Ishikawa (cell line): ENCODE data around the gene KRT14.

Source experiments
- CEBPB ChIP-seq: IDR thresholded peaks from 2 replicates; pipeline ENCODE4 v1.6.1; 2012
- CREB1 ChIP-seq: IDR thresholded peaks from 2 replicates; pipeline ENCODE4 v1.6.1; 2012; ENCODE audit warnings: low read depth
- EGR1 ChIP-seq: IDR thresholded peaks from 2 replicates; pipeline ENCODE4 v1.6.1; 2012
- EP300 ChIP-seq: IDR thresholded peaks from 2 replicates; pipeline ENCODE4 v1.6.1; 2012; ENCODE audit warnings: borderline replicate concordance
- FOXM1 ChIP-seq: IDR thresholded peaks from 2 replicates; pipeline ENCODE4 v1.6.1; 2012; ENCODE audit warnings: low read depth, borderline replicate concordance
- RAD21 ChIP-seq: IDR thresholded peaks from 2 replicates; pipeline ENCODE4 v1.6.1; 2012; ENCODE audit warnings: low read depth
- TAF1 ChIP-seq: IDR thresholded peaks from 2 replicates; pipeline ENCODE4 v1.6.1; 2012; ENCODE audit warnings: low read depth, mild to moderate bottlenecking
- TCF12 ChIP-seq: IDR thresholded peaks from 2 replicates; pipeline ENCODE4 v1.6.1; 2012; ENCODE audit warnings: low read depth
- TEAD4 ChIP-seq: IDR thresholded peaks from 2 replicates; pipeline ENCODE4 v1.6.1; 2012
- USF1 ChIP-seq: IDR thresholded peaks from 2 replicates; pipeline ENCODE4 v1.6.1; 2012
- YY1 ChIP-seq: IDR thresholded peaks from 2 replicates; pipeline ENCODE4 v1.6.1; 2012; ENCODE audit warnings: low read depth
- ZBTB7A ChIP-seq: IDR thresholded peaks from 2 replicates; pipeline ENCODE4 v1.6.1; 2012; ENCODE audit warnings: low read depth
- TF ChIP-seq, protein P1 (sequence below): IDR thresholded peaks from 2 replicates; pipeline ENCODE4 v1.6.1; 2012
- TF ChIP-seq, protein P2 (sequence below): IDR thresholded peaks from 2 replicates; pipeline ENCODE4 v1.6.1; 2012; ENCODE audit warnings: low read depth, mild to moderate bottlenecking

The KRT14 gene

DNA sequence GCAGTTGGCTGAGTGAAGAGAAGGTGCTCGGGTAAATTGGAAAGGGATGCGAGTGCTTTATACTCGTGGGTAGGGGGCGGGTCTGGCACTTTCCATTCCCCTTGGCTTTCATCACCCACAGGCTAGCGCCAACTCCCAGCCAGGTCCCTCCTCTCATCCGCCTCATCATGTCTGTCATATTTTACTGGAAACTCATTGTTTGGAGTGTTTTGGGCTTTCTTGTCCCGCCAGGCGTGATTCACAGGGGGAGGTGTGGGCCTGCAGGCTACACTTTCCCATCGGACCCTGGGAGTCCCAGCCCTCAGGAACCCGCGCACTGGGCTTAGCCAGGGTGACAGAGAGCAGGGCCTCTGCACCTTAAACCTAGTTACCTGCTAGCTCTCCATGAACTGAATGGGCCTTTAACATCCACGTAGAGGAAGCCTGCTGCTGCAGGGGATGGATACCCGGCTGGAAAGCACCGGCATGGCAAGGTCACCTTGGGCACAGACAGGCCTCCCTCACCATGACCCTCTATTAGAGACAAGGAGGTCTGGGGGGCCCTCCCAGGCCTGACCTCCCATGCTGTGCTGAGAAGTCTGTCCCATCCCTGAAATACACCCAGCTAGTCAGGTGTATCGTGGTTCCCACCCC is at the start of gene KRT14:
TSS of gene KRT14 (minus strand) at position 33 of the 633 bp plus-strand sequence. CDS start 61 bp downstream, outside the sequence.
- TF ChIP-seq, protein P1, sequence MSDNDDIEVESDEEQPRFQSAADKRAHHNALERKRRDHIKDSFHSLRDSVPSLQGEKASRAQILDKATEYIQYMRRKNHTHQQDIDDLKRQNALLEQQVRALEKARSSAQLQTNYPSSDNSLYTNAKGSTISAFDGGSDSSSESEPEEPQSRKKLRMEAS, result no peak
- no peak for TF ChIP-seq TAF1
- no peak for TF ChIP-seq TEAD4
- TF ChIP-seq, protein P2, sequence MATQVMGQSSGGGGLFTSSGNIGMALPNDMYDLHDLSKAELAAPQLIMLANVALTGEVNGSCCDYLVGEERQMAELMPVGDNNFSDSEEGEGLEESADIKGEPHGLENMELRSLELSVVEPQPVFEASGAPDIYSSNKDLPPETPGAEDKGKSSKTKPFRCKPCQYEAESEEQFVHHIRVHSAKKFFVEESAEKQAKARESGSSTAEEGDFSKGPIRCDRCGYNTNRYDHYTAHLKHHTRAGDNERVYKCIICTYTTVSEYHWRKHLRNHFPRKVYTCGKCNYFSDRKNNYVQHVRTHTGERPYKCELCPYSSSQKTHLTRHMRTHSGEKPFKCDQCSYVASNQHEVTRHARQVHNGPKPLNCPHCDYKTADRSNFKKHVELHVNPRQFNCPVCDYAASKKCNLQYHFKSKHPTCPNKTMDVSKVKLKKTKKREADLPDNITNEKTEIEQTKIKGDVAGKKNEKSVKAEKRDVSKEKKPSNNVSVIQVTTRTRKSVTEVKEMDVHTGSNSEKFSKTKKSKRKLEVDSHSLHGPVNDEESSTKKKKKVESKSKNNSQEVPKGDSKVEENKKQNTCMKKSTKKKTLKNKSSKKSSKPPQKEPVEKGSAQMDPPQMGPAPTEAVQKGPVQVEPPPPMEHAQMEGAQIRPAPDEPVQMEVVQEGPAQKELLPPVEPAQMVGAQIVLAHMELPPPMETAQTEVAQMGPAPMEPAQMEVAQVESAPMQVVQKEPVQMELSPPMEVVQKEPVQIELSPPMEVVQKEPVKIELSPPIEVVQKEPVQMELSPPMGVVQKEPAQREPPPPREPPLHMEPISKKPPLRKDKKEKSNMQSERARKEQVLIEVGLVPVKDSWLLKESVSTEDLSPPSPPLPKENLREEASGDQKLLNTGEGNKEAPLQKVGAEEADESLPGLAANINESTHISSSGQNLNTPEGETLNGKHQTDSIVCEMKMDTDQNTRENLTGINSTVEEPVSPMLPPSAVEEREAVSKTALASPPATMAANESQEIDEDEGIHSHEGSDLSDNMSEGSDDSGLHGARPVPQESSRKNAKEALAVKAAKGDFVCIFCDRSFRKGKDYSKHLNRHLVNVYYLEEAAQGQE, result no peak
- TF ChIP-seq TCF12, result no peak
- no peak for TF ChIP-seq EGR1
- no peak for TF ChIP-seq USF1
- no peak for TF ChIP-seq CREB1
- TF ChIP-seq FOXM1, result no peak
- no peak for TF ChIP-seq RAD21

GRCh38 chr17:41635121-41636097 is 48.7 kb upstream of the KRT14 start:
- TF ChIP-seq, protein P1, result no peak
- no peak for TF ChIP-seq EP300
- TF ChIP-seq TEAD4, result no peak
- no peak for TF ChIP-seq TAF1
- no peak for TF ChIP-seq RAD21
- TF ChIP-seq FOXM1, result no peak
- TF ChIP-seq, protein P2, result no peak
- no peak for TF ChIP-seq YY1
- TF ChIP-seq USF1, result no peak
- no peak for TF ChIP-seq EGR1
- TF ChIP-seq ZBTB7A, result no peak
- TF ChIP-seq TCF12, result no peak

DNA sequence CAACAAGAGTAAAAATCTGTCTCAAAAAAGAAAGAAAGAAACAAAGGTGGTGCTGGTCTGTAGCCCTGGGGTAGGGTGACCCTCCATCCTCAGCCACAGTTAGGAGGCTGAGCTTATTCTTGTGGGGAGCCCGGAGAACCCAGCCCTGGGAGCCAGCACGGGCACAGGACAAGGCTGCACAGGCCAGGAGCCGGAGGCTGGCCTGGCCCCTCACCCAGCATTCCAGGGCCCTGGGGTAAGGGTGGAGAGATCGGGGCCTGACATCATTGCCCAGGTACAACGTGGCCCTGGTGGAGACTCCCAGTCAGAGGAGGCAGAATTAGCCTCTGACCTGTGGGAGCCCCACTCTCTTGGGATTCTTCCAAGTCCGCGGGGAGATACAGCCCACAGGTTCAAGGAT is 47.9 kb upstream of the KRT14 start:
- no peak for TF ChIP-seq TAF1
- no peak for TF ChIP-seq RAD21
- no peak for TF ChIP-seq TCF12
- TF ChIP-seq, protein P2, result no peak
- TF ChIP-seq CREB1, result no peak
- TF ChIP-seq CEBPB, result no peak
- no peak for TF ChIP-seq TEAD4
- TF ChIP-seq FOXM1, result no peak
- no peak for TF ChIP-seq EGR1
- TF ChIP-seq EP300, result no peak
- TF ChIP-seq, protein P1, result no peak
